CD4-positive, alpha-beta memory T cell (primary cell): ENCODE data around the gene PACRG. TPM values are rescaled to one million over a fixed set of nuclear protein-coding genes. Genes with fewer than 3 reads are reported as not detected.

Experiments used
- CTCF ChIA-PET: fragments of 350-600 bp; sonication (Branson Sonifier 250); formaldehyde crosslinking; loops from one replicate; lab custom pipeline; 2021; ENCODE audit warnings: inconsistent platforms; ENCODE audit not compliant: partially characterized antibody; lab: Charles Lee
- POLR2A ChIA-PET: fragments of 350-600 bp; sonication (Branson Sonifier 250); formaldehyde crosslinking; loops from one replicate; lab custom pipeline; 2021; ENCODE audit not compliant: partially characterized antibody; lab: Charles Lee
- DNase-seq, 5 donors: peaks; one replicate each; pipeline versions ENCODE4 v3.0.0 to v3.0.0-alpha.2; 2020 to 2022; ENCODE audit warnings: mixed read lengths in 1 of 5
- H3K27ac ChIP-seq: one replicate; pipeline ENCODE4 v1.7.0; 2013; ENCODE audit warnings: low read depth, low read length
- H3K27me3 ChIP-seq: 2 replicates; pipeline ENCODE4 v1.7.0; 2013; ENCODE audit warnings: mild to moderate bottlenecking, low read length, moderate library complexity; ENCODE audit not compliant: insufficient read depth
- H3K36me3 ChIP-seq: 2 replicates; pipeline ENCODE4 v1.7.0; 2013; ENCODE audit warnings: mild to moderate bottlenecking, low read length, moderate library complexity; ENCODE audit not compliant: insufficient read depth
- H3K4me1 ChIP-seq: 2 replicates; pipeline ENCODE4 v1.7.0; 2013; ENCODE audit warnings: mild to moderate bottlenecking, low read length, moderate library complexity; ENCODE audit not compliant: insufficient read depth
- H3K4me3 ChIP-seq, 2 donors: one replicate each; pipeline ENCODE4 v1.7.0; 2013; ENCODE audit warnings: low read length in 2 of 2, mild to moderate bottlenecking in 1 of 2
- H3K9me3 ChIP-seq, 2 donors: one replicate each; pipeline ENCODE4 v1.7.0; 2013; ENCODE audit warnings: low read length in 2 of 2, control low read depth in 1 of 2; ENCODE audit not compliant: control insufficient read depth in 1 of 2
- H3K27ac Mint-ChIP-seq, 7 donors: one replicate each; pipeline ENCODE4 v1.8.0; 2020 to 2021; ENCODE audit warnings: mixed read lengths in 7 of 7, mild to moderate bottlenecking in 6 of 7, inconsistent platforms in 3 of 7, moderate library complexity in 3 of 7
- H3K27me3 Mint-ChIP-seq, 2 donors: one replicate each; pipeline ENCODE4 v1.8.0; 2020 to 2021; ENCODE audit warnings: mixed read lengths in 2 of 2
- H3K36me3 Mint-ChIP-seq, 2 donors: one replicate each; pipeline ENCODE4 v1.8.0; 2020 to 2021; ENCODE audit warnings: mixed read lengths in 2 of 2, inconsistent platforms in 1 of 2, mild to moderate bottlenecking in 1 of 2
- H3K4me1 Mint-ChIP-seq, 4 donors: one replicate each; pipeline ENCODE4 v1.8.0; 2020 to 2021; ENCODE audit warnings: mixed read lengths in 4 of 4, mild to moderate bottlenecking in 1 of 4
- H3K4me3 Mint-ChIP-seq, 8 donors: one replicate each; pipeline ENCODE4 v1.8.0; 2020 to 2021; ENCODE audit warnings: mixed read lengths in 8 of 8, mild to moderate bottlenecking in 7 of 8, moderate library complexity in 6 of 8, inconsistent platforms in 3 of 8
- H3K9me3 Mint-ChIP-seq, 8 donors: one replicate each; pipeline ENCODE4 v1.8.0; 2020 to 2021; ENCODE audit warnings: mixed read lengths in 8 of 8, mild to moderate bottlenecking in 5 of 8, inconsistent platforms in 3 of 8, moderate library complexity in 1 of 8
- intact Hi-C: fragments of 100-400 bp; cut with micrococcal nuclease; formaldehyde crosslinking; loops from one replicate; pipeline ENCODE4 v1.15.1; 2023
- polyA plus RNA-seq, 2 donors: library from polyadenylated mRNA; unstranded; fragments of 300-500 nt; fragmentation: Illumina TruSeq; gene quantifications; one replicate each; pipeline ENCODE4 v1.2.3, GENCODE V29; 2021
- total RNA-seq, 2 experiments: library from RNA; stranded (reverse); gene quantifications; one replicate each; pipeline ENCODE4 v1.2.3, GENCODE V29; 2021

The PACRG gene
- total and polyA plus RNA-seq, 4 experiments from 2014 or later, result 0.21 to 1.5 (median 0.81) TPM; not detected in 1

GRCh38 chr6:163260911-163261310 lies 533.1 kb downstream of the PACRG start:
- CTCF ChIA-PET, result no interaction called here
- Histone ChIP-seq H3K27me3 (no peaks in the 10 kb centered on the region), H3K27ac (no peak overlapping the region), H3K4me1 (no peaks in the 10 kb centered on the region), H3K9me3 (no peaks in the 10 kb centered on the region), H3K4me3 (no peak overlapping the region), H3K36me3 (no peaks in the 10 kb centered on the region)
- POLR2A ChIA-PET, result no interaction called here
- no peak for DNase-seq
- H3K27ac Mint-ChIP-seq, result no peak overlapping the region
- H3K27me3 Mint-ChIP-seq, result peaks cover 14% of the 10 kb centered on the region in 2 donors
- H3K36me3 Mint-ChIP-seq, result no peaks in the 10 kb centered on the region
- H3K9me3 Mint-ChIP-seq, result peaks cover 0 to 3% (median 0%) of the 10 kb centered on the region in 8 donors
- peaks cover 0 to 9% (median 7%) of the 10 kb centered on the region in 4 donors for H3K4me1 Mint-ChIP-seq
- H3K4me3 Mint-ChIP-seq, result peak overlapping the region in 3 of 8 donors; percentile 13 to 49 (median 45)
- intact Hi-C loops, result no loop called here

- Mint-ChIP-seq H3K4me1 (peaks cover 0 to 9% (median 7%) of the 10 kb centered on the region in 4 donors), H3K27ac (no peak overlapping the region), H3K4me3 (no peak overlapping the region), H3K36me3 (no peaks in the 10 kb centered on the region), H3K9me3 (peaks cover 0 to 3% (median 0%) of the 10 kb centered on the region in 8 donors), H3K27me3 (peaks cover 14% of the 10 kb centered on the region in 2 donors)
- Histone ChIP-seq H3K36me3 (no peaks in the 10 kb centered on the region), H3K4me3 (no peak overlapping the region), H3K4me1 (no peaks in the 10 kb centered on the region), H3K27ac (no peak overlapping the region), H3K9me3 (no peaks in the 10 kb centered on the region), H3K27me3 (no peaks in the 10 kb centered on the region)
- CTCF ChIA-PET, result no interaction called here
- POLR2A ChIA-PET, result no interaction called here
- intact Hi-C loops, result no loop called here
- no peak for DNase-seq
These were observed 533.6 kb downstream of the PACRG start for GRCh38 chr6:163261361-163261760.

DNA sequence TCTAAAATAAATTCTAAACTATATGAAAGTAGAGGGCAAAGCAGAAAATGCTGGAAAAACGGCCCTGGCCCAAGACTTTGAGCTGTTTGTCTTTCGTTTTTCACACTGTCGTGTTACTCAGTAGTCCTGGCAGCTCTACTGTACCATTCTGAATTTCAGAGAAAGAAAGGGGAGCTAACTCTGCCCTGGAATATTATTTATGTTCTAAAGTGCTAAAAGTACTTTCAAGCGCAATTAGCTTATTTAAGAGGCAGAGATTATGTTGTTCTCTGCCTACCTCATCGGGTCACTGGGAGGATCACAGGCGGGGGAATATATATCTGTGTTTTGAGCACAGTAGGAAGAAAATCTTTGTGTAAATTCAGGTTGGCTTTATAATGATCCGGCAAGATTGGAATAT lies 534.3 kb downstream of the PACRG start:
- H3K4me1 Mint-ChIP-seq, result peaks cover 0 to 9% (median 7%) of the 10 kb centered on the region in 4 donors
- Histone ChIP-seq H3K27ac (no peak overlapping the region), H3K4me3 (no peak overlapping the region), H3K9me3 (no peaks in the 10 kb centered on the region), H3K27me3 (no peaks in the 10 kb centered on the region), H3K36me3 (no peaks in the 10 kb centered on the region), H3K4me1 (no peaks in the 10 kb centered on the region)
- no peak overlapping the region for H3K27ac Mint-ChIP-seq
- intact Hi-C loops, result no loop called here
- DNase-seq, result no peak
- no peak overlapping the region for H3K4me3 Mint-ChIP-seq
- no peaks in the 10 kb centered on the region for H3K36me3 Mint-ChIP-seq
- ChIA-PET CTCF (no interaction called here), POLR2A (no interaction called here)
- peaks cover 14% of the 10 kb centered on the region in 2 donors for H3K27me3 Mint-ChIP-seq
- peaks cover 0 to 2% (median 0%) of the 10 kb centered on the region in 8 donors for H3K9me3 Mint-ChIP-seq

GRCh38 chr6:163263196-163263595 lies 535.4 kb downstream of the PACRG start:
- Mint-ChIP-seq H3K4me1 (peaks cover 0 to 9% (median 7%) of the 10 kb centered on the region in 4 donors), H3K27ac (no peak overlapping the region), H3K4me3 (no peak overlapping the region), H3K27me3 (peaks cover 14% of the 10 kb centered on the region in 2 donors), H3K9me3 (peaks cover 0 to 2% (median 0%) of the 10 kb centered on the region in 8 donors), H3K36me3 (no peaks in the 10 kb centered on the region)
- H3K4me1 ChIP-seq, result no peaks in the 10 kb centered on the region
- no peaks in the 10 kb centered on the region for H3K27me3 ChIP-seq
- no peak overlapping the region for H3K4me3 ChIP-seq
- no peaks in the 10 kb centered on the region for H3K9me3 ChIP-seq
- POLR2A ChIA-PET, result no interaction called here
- no peak overlapping the region for H3K27ac ChIP-seq
- no peaks in the 10 kb centered on the region for H3K36me3 ChIP-seq
- no peak for DNase-seq
- CTCF ChIA-PET, result no interaction called here
- intact Hi-C loops, result no loop called here

DNA sequence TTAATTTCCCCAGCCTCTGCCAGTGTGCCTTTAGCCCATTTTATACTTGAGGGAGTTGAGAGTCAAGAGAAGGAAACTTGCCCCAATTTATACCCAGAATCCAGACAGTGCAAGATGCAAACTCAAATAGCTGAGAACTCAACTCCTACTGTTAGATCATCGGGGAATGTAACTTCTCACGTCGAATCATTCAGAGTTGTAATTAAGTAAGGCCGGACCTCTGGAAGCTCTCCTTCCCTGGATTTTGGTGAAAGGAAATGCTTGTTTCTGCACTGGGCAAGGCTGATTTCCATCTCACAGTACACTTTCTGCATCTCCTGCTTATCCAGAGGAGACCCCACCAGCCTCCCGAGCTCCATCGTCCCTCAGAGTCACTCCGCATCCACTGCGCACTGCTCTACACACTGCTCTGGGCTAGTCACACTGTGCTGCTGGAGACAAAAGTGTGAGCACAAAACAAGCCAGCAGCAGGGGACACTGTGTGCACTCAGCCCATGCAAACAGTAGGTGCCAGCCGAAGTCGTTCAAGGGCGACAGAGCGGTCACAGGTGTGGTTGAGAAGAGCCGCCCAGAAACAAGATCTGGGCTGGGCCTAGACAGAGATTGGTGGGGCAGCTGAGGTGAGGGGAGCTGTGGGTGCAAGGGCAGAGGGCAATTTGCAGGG lies 536.4 kb downstream of the PACRG start:
- Mint-ChIP-seq H3K9me3 (peaks cover 0 to 2% (median 0%) of the 10 kb centered on the region in 8 donors), H3K27me3 (peaks cover 10 to 13% of the 10 kb centered on the region in 2 donors), H3K4me1 (peaks cover 0 to 9% (median 7%) of the 10 kb centered on the region in 4 donors), H3K27ac (peak overlapping the region in 1 of 7 donors; percentile 48), H3K36me3 (no peaks in the 10 kb centered on the region), H3K4me3 (no peak overlapping the region)
- no peaks in the 10 kb centered on the region for H3K4me1 ChIP-seq
- intact Hi-C loops, result no loop called here
- no peaks in the 10 kb centered on the region for H3K27me3 ChIP-seq
- no peak for DNase-seq
- no peaks in the 10 kb centered on the region for H3K36me3 ChIP-seq
- no peaks in the 10 kb centered on the region for H3K9me3 ChIP-seq
- ChIA-PET POLR2A (no interaction called here), CTCF (no interaction called here)
- H3K27ac ChIP-seq, result no peak overlapping the region
- no peak overlapping the region for H3K4me3 ChIP-seq

DNA sequence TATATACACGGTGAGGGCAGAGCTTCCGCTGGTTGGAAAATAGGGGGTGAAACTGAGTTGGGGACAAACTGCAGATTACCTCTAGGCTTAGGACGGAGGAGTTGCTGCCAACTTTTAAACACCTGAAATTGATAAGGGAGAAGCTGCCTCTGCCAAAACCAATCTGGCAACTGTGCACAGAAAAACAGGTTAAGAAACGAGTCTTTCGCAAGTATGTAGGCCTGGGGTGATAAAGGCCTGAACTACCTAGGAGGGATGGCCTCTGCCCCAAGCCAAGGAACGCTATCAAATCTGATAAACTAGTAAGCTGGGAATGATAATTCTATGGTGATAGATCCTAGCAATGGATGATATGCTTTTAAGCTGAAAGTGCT lies 536.9 kb downstream of the PACRG start:
- no peaks in the 10 kb centered on the region for H3K9me3 ChIP-seq
- H3K4me3 Mint-ChIP-seq, result no peak overlapping the region
- no peaks in the 10 kb centered on the region for H3K36me3 Mint-ChIP-seq
- H3K4me3 ChIP-seq, result no peak overlapping the region
- H3K9me3 Mint-ChIP-seq, result peaks cover 0 to 2% (median 0%) of the 10 kb centered on the region in 8 donors
- no peaks in the 10 kb centered on the region for H3K36me3 ChIP-seq
- intact Hi-C loops, result no loop called here
- H3K27ac ChIP-seq, result no peak overlapping the region
- POLR2A ChIA-PET, result no interaction called here
- no peaks in the 10 kb centered on the region for H3K27me3 ChIP-seq
- no peaks in the 10 kb centered on the region for H3K4me1 ChIP-seq
- CTCF ChIA-PET, result no interaction called here
- DNase-seq, result no peak
- peaks cover 0 to 9% (median 7%) of the 10 kb centered on the region in 4 donors for H3K4me1 Mint-ChIP-seq
- H3K27ac Mint-ChIP-seq, result no peak overlapping the region
- peaks cover 4 to 11% of the 10 kb centered on the region in 2 donors for H3K27me3 Mint-ChIP-seq

- Mint-ChIP-seq H3K36me3 (no peaks in the 10 kb centered on the region), H3K4me1 (no peaks in the 10 kb centered on the region), H3K27ac (no peak overlapping the region), H3K9me3 (peaks cover 0 to 3% (median 0%) of the 10 kb centered on the region in 8 donors), H3K27me3 (peaks cover 6 to 15% of the 10 kb centered on the region in 2 donors), H3K4me3 (no peak overlapping the region)
- Histone ChIP-seq H3K36me3 (no peaks in the 10 kb centered on the region), H3K9me3 (no peaks in the 10 kb centered on the region), H3K4me3 (no peak overlapping the region), H3K4me1 (no peaks in the 10 kb centered on the region), H3K27ac (no peak overlapping the region), H3K27me3 (no peaks in the 10 kb centered on the region)
- ChIA-PET POLR2A (no interaction called here), CTCF (no interaction called here)
- intact Hi-C loops, result no loop called here
- no peak for DNase-seq
These were observed 553.9 kb downstream of the PACRG start for GRCh38 chr6:163281634-163282033.
